Trophoblast cell (in vitro differentiated cells and primary cell): Measurements from ENCODE around the gene SDCCAG8.

Experiments used
- DNase-seq, 2 donors: peaks; one replicate each; pipeline ENCODE4 v3.0.0-alpha.2; 2016
- H2AFZ ChIP-seq: 2 replicates; pipeline ENCODE4 v1.6.1; 2013; ENCODE audit warnings: low read length, moderate library complexity, mild to moderate bottlenecking; ENCODE audit not compliant: insufficient read depth, poor library complexity
- H2AK5ac ChIP-seq: 2 replicates; pipeline ENCODE4 v1.6.1; 2013; ENCODE audit warnings: mild to moderate bottlenecking, low read length
- H2BK120ac ChIP-seq: 2 replicates; pipeline ENCODE4 v1.6.1; 2013; ENCODE audit warnings: low read length, mild to moderate bottlenecking, moderate library complexity; ENCODE audit not compliant: insufficient read depth, poor library complexity
- H2BK12ac ChIP-seq: 2 replicates; pipeline ENCODE4 v1.6.1; 2013; ENCODE audit warnings: mild to moderate bottlenecking, low read length, moderate library complexity
- H2BK5ac ChIP-seq: 2 replicates; pipeline ENCODE4 v1.6.1; 2013; ENCODE audit warnings: low read length, low read depth, moderate library complexity, mild to moderate bottlenecking; ENCODE audit not compliant: poor library complexity
- H3K14ac ChIP-seq: 2 replicates; pipeline ENCODE4 v1.6.1; 2013; ENCODE audit warnings: mild to moderate bottlenecking, low read length
- H3K18ac ChIP-seq: 2 replicates; pipeline ENCODE4 v1.6.1; 2013; ENCODE audit warnings: mild to moderate bottlenecking, low read length
- H3K23ac ChIP-seq: 2 replicates; pipeline ENCODE4 v1.6.1; 2013; ENCODE audit warnings: low read length
- H3K27ac ChIP-seq: 2 replicates; pipeline ENCODE4 v1.5.1; 2013; ENCODE audit warnings: low read depth, mild to moderate bottlenecking, inconsistent platforms, low read length, moderate library complexity
- H3K27me3 ChIP-seq: 2 replicates; pipeline ENCODE4 v1.6.1; 2013; ENCODE audit warnings: inconsistent platforms, mild to moderate bottlenecking, low read length, moderate library complexity; ENCODE audit not compliant: insufficient read depth
- H3K36me3 ChIP-seq, 2 experiments: 1 replicate in 1 of 2; 2 replicates in 1 of 2; pipeline ENCODE4 v1.6.1; 2013; ENCODE audit warnings: low read length in 2 of 2, mild to moderate bottlenecking in 2 of 2, moderate library complexity in 1 of 2; ENCODE audit not compliant: insufficient read depth in 2 of 2, control insufficient read depth in 1 of 2
- H3K4ac ChIP-seq: 2 replicates; pipeline ENCODE4 v1.6.1; 2013; ENCODE audit warnings: low read depth, mild to moderate bottlenecking, low read length, moderate library complexity
- H3K4me1 ChIP-seq, 2 experiments: 1 replicate in 1 of 2; 2 replicates in 1 of 2; pipeline ENCODE4 v1.6.1; 2013; ENCODE audit warnings: low read length in 2 of 2, mild to moderate bottlenecking in 2 of 2, moderate library complexity in 1 of 2; ENCODE audit not compliant: insufficient read depth in 2 of 2, control insufficient read depth in 1 of 2
- H3K4me2 ChIP-seq: 2 replicates; pipeline ENCODE4 v1.6.1; 2013; ENCODE audit warnings: inconsistent platforms, mild to moderate bottlenecking, low read length, moderate library complexity
- H3K4me3 ChIP-seq: 2 replicates; pipeline ENCODE4 v1.5.1; 2013; ENCODE audit warnings: mild to moderate bottlenecking, low read depth, low read length, inconsistent platforms
- H3K79me1 ChIP-seq: one replicate; pipeline ENCODE4 v1.6.1; 2013; ENCODE audit warnings: low read length
- H3K79me2 ChIP-seq: 2 replicates; pipeline ENCODE4 v1.6.1; 2013; ENCODE audit warnings: low read length, mild to moderate bottlenecking; ENCODE audit not compliant: control insufficient read depth, insufficient read depth, poor library complexity
- H3K9ac ChIP-seq: 2 replicates; pipeline ENCODE4 v1.6.1; 2013; ENCODE audit warnings: mild to moderate bottlenecking, low read length
- H3K9me3 ChIP-seq: 2 replicates; pipeline ENCODE4 v1.6.1; 2013; ENCODE audit warnings: low read depth, mild to moderate bottlenecking, control low read depth, inconsistent platforms, low read length; ENCODE audit not compliant: insufficient read depth
- H4K12ac ChIP-seq: 2 replicates; pipeline ENCODE4 v1.6.1; 2013; ENCODE audit warnings: low read depth, mild to moderate bottlenecking, low read length, moderate library complexity
- H4K8ac ChIP-seq: 2 replicates; pipeline ENCODE4 v1.6.1; 2013; ENCODE audit warnings: low read depth, mild to moderate bottlenecking, low read length, moderate library complexity
- H4K91ac ChIP-seq: one replicate; pipeline ENCODE4 v1.6.1; 2013; ENCODE audit warnings: low read depth, mild to moderate bottlenecking, low read length, moderate library complexity
- WGBS: extraction: QIAGEN DNeasy Blood & Tissue Kit; methylation state at CpG from one replicate; pipeline ENCODE4 v1.1.7; 2013; ENCODE audit warnings: missing lambda C conversion rate; ENCODE audit not compliant: insufficient read length, insufficient coverage; ENCODE audit errors: extremely low coverage; 5-methylcytosine and 5-hydroxymethylcytosine counted together

The SDCCAG8 gene

GRCh38 chr1:243494741-243495431 is 239.0 kb downstream of the SDCCAG8 start:
- Histone ChIP-seq H2BK5ac (no peak overlapping the region), H3K9me3 (peaks cover 3% of the 10 kb centered on the region), H4K91ac (no peak overlapping the region), H3K79me1 (no peaks in the 10 kb centered on the region), H3K4me1 (peaks cover 3 to 6% of the 10 kb centered on the region in 2 experiments), H3K79me2 (no peaks in the 10 kb centered on the region), H2BK12ac (no peak overlapping the region), H3K18ac (no peak overlapping the region), H2AFZ (no peak overlapping the region), H3K4me3 (no peak overlapping the region), H3K23ac (no peak overlapping the region), H3K27me3 (no peaks in the 10 kb centered on the region), H2AK5ac (no peak overlapping the region), H3K36me3 (peaks cover 7 to 9% of the 10 kb centered on the region in 2 experiments), H3K4ac (no peak overlapping the region), H4K12ac (no peak overlapping the region), H3K9ac (no peak overlapping the region), H2BK120ac (no peak overlapping the region), H4K8ac (no peak overlapping the region), H3K4me2 (no peak overlapping the region), H3K14ac (no peak overlapping the region), H3K27ac (no peak overlapping the region)
- DNase-seq = no peak
- WGBS = no CpG with 5 or more reads among the region's 15 CpGs

DNA sequence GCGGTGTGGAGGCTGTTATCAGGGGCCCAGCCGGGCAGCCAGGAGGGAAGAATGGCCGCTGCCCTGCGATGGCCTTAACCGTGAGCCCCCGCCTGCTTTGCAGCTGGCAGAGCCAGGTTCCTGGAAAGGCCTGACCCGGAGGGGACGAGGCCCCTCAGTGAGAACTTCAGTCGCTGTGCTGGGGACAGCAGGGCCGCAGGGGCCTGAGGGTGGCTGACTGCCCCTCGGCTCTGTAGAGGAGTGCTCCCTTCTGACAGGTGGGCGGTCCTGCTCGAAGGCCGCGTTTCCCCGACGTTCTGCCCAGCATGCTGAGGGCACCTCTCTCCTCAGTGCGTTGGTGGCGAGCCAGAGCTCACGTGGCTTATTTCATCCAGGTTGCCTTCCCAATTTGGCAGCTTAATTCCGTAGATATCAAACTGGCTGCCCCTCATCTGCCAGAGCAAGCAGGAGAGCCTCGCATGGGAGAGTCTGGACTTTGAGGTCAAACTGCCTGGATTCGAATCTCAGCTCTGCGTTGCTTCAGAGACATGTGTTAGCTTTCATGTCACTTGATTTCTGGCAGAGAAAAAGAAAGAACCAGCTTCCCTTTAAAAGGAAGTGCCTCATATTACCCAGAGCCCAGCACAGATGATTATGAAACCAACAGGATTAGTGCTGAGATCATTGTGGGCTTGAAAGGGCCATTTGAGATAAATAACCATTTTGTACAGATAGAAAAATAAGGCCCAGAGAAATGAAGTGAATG is 239.8 kb downstream of the SDCCAG8 start:
- Histone ChIP-seq H3K27me3 (no peaks in the 10 kb centered on the region), H3K4ac (no peak overlapping the region), H4K8ac (no peak overlapping the region), H3K27ac (no peak overlapping the region), H3K9me3 (peaks cover 3% of the 10 kb centered on the region), H3K23ac (no peak overlapping the region), H4K91ac (no peak overlapping the region), H3K79me1 (no peaks in the 10 kb centered on the region), H4K12ac (no peak overlapping the region), H3K4me2 (no peak overlapping the region), H3K79me2 (no peaks in the 10 kb centered on the region), H3K36me3 (peaks cover 4 to 7% of the 10 kb centered on the region in 2 experiments), H3K18ac (no peak overlapping the region), H3K9ac (no peak overlapping the region), H2BK120ac (peak overlapping the region; percentile 2), H3K14ac (no peak overlapping the region), H2BK5ac (no peak overlapping the region), H3K4me3 (no peak overlapping the region), H2AK5ac (no peak overlapping the region), H2BK12ac (no peak overlapping the region), H3K4me1 (peaks cover 3 to 6% of the 10 kb centered on the region in 2 experiments), H2AFZ (peak overlapping the region; percentile 1)
- no peak for DNase-seq
- no CpG with 5 or more reads among the region's 24 CpGs for WGBS

GRCh38 chr1:243496187-243496646 is 240.4 kb downstream of the SDCCAG8 start:
- no peak overlapping the region for H2AFZ ChIP-seq
- DNase-seq = no peak
- peaks cover 3 to 6% of the 10 kb centered on the region in 2 experiments for H3K4me1 ChIP-seq
- peak overlapping the region; percentile 22 for H4K8ac ChIP-seq
- no peaks in the 10 kb centered on the region for H3K79me1 ChIP-seq
- H3K14ac ChIP-seq = no peak overlapping the region
- H3K79me2 ChIP-seq = no peaks in the 10 kb centered on the region
- no peak overlapping the region for H2BK120ac ChIP-seq
- no peaks in the 10 kb centered on the region for H3K27me3 ChIP-seq
- no peak overlapping the region for H4K12ac ChIP-seq
- H3K4me3 ChIP-seq = no peak overlapping the region
- H2BK5ac ChIP-seq = no peak overlapping the region
- H3K23ac ChIP-seq = no peak overlapping the region
- H3K9me3 ChIP-seq = peaks cover 3% of the 10 kb centered on the region
- no peak overlapping the region for H3K18ac ChIP-seq
- peaks cover 4 to 7% of the 10 kb centered on the region in 2 experiments for H3K36me3 ChIP-seq
- no peak overlapping the region for H4K91ac ChIP-seq
- peak overlapping the region; percentile 21 for H2BK12ac ChIP-seq
- WGBS = no CpG with 5 or more reads among the region's 19 CpGs
- no peak overlapping the region for H3K27ac ChIP-seq
- no peak overlapping the region for H3K4me2 ChIP-seq
- peak overlapping the region; percentile 24 for H2AK5ac ChIP-seq
- no peak overlapping the region for H3K4ac ChIP-seq
- H3K9ac ChIP-seq = no peak overlapping the region

DNA sequence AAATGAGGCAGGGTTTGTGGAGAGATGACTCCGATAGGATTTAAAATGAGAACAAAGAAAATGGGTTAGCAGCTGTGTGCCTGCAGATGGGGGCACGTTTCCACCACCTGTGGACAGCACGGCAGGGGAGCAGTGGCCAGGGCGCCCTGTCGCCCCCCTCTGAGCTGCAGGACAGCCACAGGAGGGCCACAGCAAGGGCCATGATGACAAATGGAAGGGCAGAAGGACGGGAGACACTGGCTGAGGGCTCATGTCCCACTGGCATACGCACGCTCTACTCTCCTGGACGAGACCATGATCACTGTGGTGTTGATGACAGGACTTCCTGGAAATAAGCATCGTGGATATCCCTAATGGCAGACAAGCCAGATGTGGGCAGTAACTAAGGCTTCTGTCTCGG is 241.0 kb downstream of the SDCCAG8 start:
- Histone ChIP-seq H2AK5ac (no peak overlapping the region), H3K36me3 (peaks cover 4 to 7% of the 10 kb centered on the region in 2 experiments), H3K14ac (no peak overlapping the region), H4K8ac (no peak overlapping the region), H3K4me2 (no peak overlapping the region), H3K27me3 (no peaks in the 10 kb centered on the region), H2BK120ac (no peak overlapping the region), H3K4me3 (no peak overlapping the region), H4K91ac (no peak overlapping the region), H2AFZ (no peak overlapping the region), H3K79me2 (no peaks in the 10 kb centered on the region), H3K9ac (no peak overlapping the region), H3K79me1 (no peaks in the 10 kb centered on the region), H2BK5ac (no peak overlapping the region), H3K4me1 (peaks cover 3 to 6% of the 10 kb centered on the region in 2 experiments), H3K27ac (no peak overlapping the region), H3K4ac (no peak overlapping the region), H4K12ac (no peak overlapping the region), H2BK12ac (no peak overlapping the region), H3K23ac (no peak overlapping the region), H3K18ac (no peak overlapping the region), H3K9me3 (peaks cover 3% of the 10 kb centered on the region)
- DNase-seq = no peak
- WGBS = no CpG with 5 or more reads among the region's 11 CpGs
